Transverse colon (tissue), 4 donors: ENCODE measurements around the gene PROCA1. TPM values are rescaled to one million over a fixed set of nuclear protein-coding genes. Genes with fewer than 3 reads are reported as not detected.

Source experiments
- small RNA-seq, 4 donors: library from RNA; depleted of rRNA; stranded (forward); fragments of <200 nt; gene quantifications; one replicate each; pipeline ENCODE3, GENCODE V24; 2016
- total RNA-seq, 4 donors: library from RNA; depleted of rRNA; stranded (reverse); fragments of >200 nt; gene quantifications; one replicate each; pipeline ENCODE4 v1.1.0, GENCODE V29; 2016

PROCA1 gene
- total RNA-seq, 4 donors from 2014 or later, result 0.96 to 2.9 (median 1.4) TPM; not detected in 1

Small RNA genes within 50 kb of the gene (small RNA-seq; reads per million reads assigned to genes)
- 0 reads per million in 4 donors for gene SNORD42A
- gene SNORD42B, result 0 to 0.55 (median 0.12) reads per million in 4 donors
- gene SNORD4A, result 0 reads per million in 4 donors
- 0 reads per million in 4 donors for gene SNORD4B

Other genes starting within 250 kb of the PROCA1 start
- gene SLC13A2, start 238.2 kb downstream of the PROCA1 start, total RNA-seq, result 10 to 100 TPM in 3 of 4 donors, not detected in 1; 49.7 to 95.0 (median 50.3) TPM
- gene FOXN1, start 205.5 kb downstream of the PROCA1 start, total RNA-seq, result under 1 TPM in 2 of 4 donors, not detected in 2; 0.14 to 0.32 TPM
- gene UNC119, start 159.3 kb downstream of the PROCA1 start, total RNA-seq, result 10 to 100 TPM; 16.4 to 52.4 (median 32.8) TPM
- 100 to 1,000 TPM in 2 of 4 donors, 10 to 100 TPM in 2; 18.1 to 182 (median 87.6) TPM for gene PIGS, start 140.4 kb downstream of the PROCA1 start, total RNA-seq
- gene ALDOC, start 135.0 kb downstream of the PROCA1 start, total RNA-seq, result 10 to 100 TPM in 2 of 4 donors, 1 to 10 TPM in 2; 3.0 to 46.1 (median 18.7) TPM
- gene SPAG5, start 112.9 kb downstream of the PROCA1 start, total RNA-seq, result 10 to 100 TPM in 3 of 4 donors, 1 to 10 TPM in 1; 8.9 to 21.5 (median 13.6) TPM
- 10 to 100 TPM in 3 of 4 donors, 1 to 10 TPM in 1; 8.3 to 70.8 (median 22.1) TPM for gene RSKR, start 97.7 kb downstream of the PROCA1 start, total RNA-seq
- gene BLTP2, start 66.7 kb downstream of the PROCA1 start, total RNA-seq, result 100 to 1,000 TPM; 117 to 120 (median 118) TPM
- gene SDF2, start 50.0 kb downstream of the PROCA1 start, total RNA-seq, result 10 to 100 TPM; 32.2 to 69.9 (median 49.1) TPM
- gene SUPT6H, start 49.7 kb downstream of the PROCA1 start, total RNA-seq, result 100 to 1,000 TPM in 1 of 4 donors, 10 to 100 TPM in 3; 50.8 to 167 (median 61.6) TPM
- gene RAB34, start 6.0 kb upstream of the PROCA1 start, total RNA-seq, result 10 to 100 TPM; 41.1 to 60.5 (median 50.0) TPM
- gene RPL23A, start 8.1 kb upstream of the PROCA1 start, total RNA-seq, result 100 to 1,000 TPM; 238 to 385 (median 342) TPM
- gene TLCD1, start 14.3 kb upstream of the PROCA1 start, total RNA-seq, result 10 to 100 TPM in 1 of 4 donors, 1 to 10 TPM in 1, not detected in 2; 5.6 to 11.5 TPM
- gene NEK8, start 16.9 kb upstream of the PROCA1 start, total RNA-seq, result 10 to 100 TPM in 1 of 4 donors, 1 to 10 TPM in 3; 5.7 to 52.3 (median 8.3) TPM
- 100 to 1,000 TPM in 3 of 4 donors, 10 to 100 TPM in 1; 65.7 to 191 (median 126) TPM for gene TRAF4, start 32.1 kb upstream of the PROCA1 start, total RNA-seq
- gene FAM222B, start 130.9 kb upstream of the PROCA1 start, total RNA-seq, result 10 to 100 TPM; 23.2 to 41.0 (median 32.9) TPM
- 10 to 100 TPM; 28.1 to 74.4 (median 47.3) TPM for gene ERAL1, start 143.1 kb upstream of the PROCA1 start, total RNA-seq
- 10 to 100 TPM; 35.8 to 95.8 (median 46.5) TPM for gene FLOT2, start 185.8 kb upstream of the PROCA1 start, total RNA-seq
- gene DHRS13, start 191.2 kb upstream of the PROCA1 start, total RNA-seq, result 1 to 10 TPM; 2.2 to 6.5 (median 6.0) TPM
- 100 to 1,000 TPM in 1 of 4 donors, 10 to 100 TPM in 3; 43.5 to 134 (median 60.5) TPM for gene PHF12, start 239.6 kb upstream of the PROCA1 start, total RNA-seq